Kidney (tissue), 14 donors: ENCODE results near the gene ZBTB18. TPM values are rescaled to one million over a fixed set of nuclear protein-coding genes. Genes with fewer than 3 reads are reported as not detected.

Experiments used
- DNase-seq, 5 donors: peaks; one replicate each; pipeline ENCODE4 v3.0.0-alpha.2; 2013 to 2020
- FAIRE-seq: peaks from 2 replicates; lab custom pipeline; 2012; peaks lifted over from hg19 to GRCh38; lab: Jason Lieb, UNC
- H3K27ac ChIP-seq, 2 donors: one replicate each; pipeline ENCODE4 v1.7.0; 2013; ENCODE audit warnings: low read depth in 2 of 2, low read length in 2 of 2, inconsistent platforms in 1 of 2
- H3K27me3 ChIP-seq: one replicate; pipeline ENCODE4 v1.7.1; 2013; ENCODE audit warnings: low read length, inconsistent platforms; ENCODE audit not compliant: control insufficient read depth, insufficient read depth
- H3K36me3 ChIP-seq, 3 donors: one replicate each; pipeline versions ENCODE4 v1.7.0 to v1.7.1; 2013; ENCODE audit warnings: low read length in 3 of 3, control low read depth in 1 of 3, inconsistent platforms in 1 of 3; ENCODE audit not compliant: insufficient read depth in 3 of 3, control insufficient read depth in 2 of 3
- H3K4me1 ChIP-seq, 3 donors: one replicate each; pipeline versions ENCODE4 v1.7.0 to v1.7.1; 2013; ENCODE audit warnings: low read length in 3 of 3, inconsistent platforms in 1 of 3, low read depth in 1 of 3; ENCODE audit not compliant: control insufficient read depth in 2 of 3, insufficient read depth in 2 of 3
- H3K4me3 ChIP-seq, 3 donors: one replicate each; pipeline versions ENCODE4 v1.7.0 to v1.8.1; 2013; ENCODE audit warnings: low read length in 3 of 3, control low read depth in 1 of 3, inconsistent platforms in 1 of 3
- H3K9ac ChIP-seq, 3 donors: one replicate each; pipeline versions ENCODE4 v1.7.0 to v1.7.1; 2013; ENCODE audit warnings: low read length in 3 of 3, control low read depth in 1 of 3, inconsistent platforms in 1 of 3
- H3K9me3 ChIP-seq, 3 donors: one replicate each; pipeline versions ENCODE4 v1.7.0 to v1.7.1; 2013; ENCODE audit warnings: low read length in 3 of 3, control low read depth in 1 of 3, inconsistent platforms in 1 of 3; ENCODE audit not compliant: control insufficient read depth in 2 of 3, insufficient read depth in 1 of 3
- intact Hi-C: fragments of 100-400 bp; cut with DNase I; formaldehyde crosslinking; loops from one replicate; pipeline ENCODE4 v1.11.1; 2022
- polyA plus RNA-seq: library from polyadenylated mRNA; stranded (reverse); fragments of 350-450 nt; fragmentation: Illumina TruSeq; extraction: RNeasy Lipid Tissue Mini Kit (QIAGEN cat#74804); gene quantifications from one replicate; pipeline ENCODE4 v1.2.3, GENCODE V29; 2014; ENCODE audit warnings: low read depth, low replicate concordance; ENCODE audit not compliant: insufficient read depth
- total RNA-seq: library from RNA; stranded (reverse); fragmentation: NEBNext Ultra II Directional; extraction: Animal tissue kit (Norgen Biotek cat#: 25700); gene quantifications from one replicate; pipeline ENCODE4 v1.2.1, GENCODE V29; 2021
- TF ChIP-seq, protein P1 (sequence below): IDR thresholded peaks from 3 replicates; pipeline ENCODE4 v1.5.1; 2012; ENCODE audit warnings: mild to moderate bottlenecking, moderate library complexity, borderline replicate concordance; ENCODE audit not compliant: insufficient read depth; ENCODE audit errors: extremely low read depth
- donor health status: control.
- donor health status: control.
- donor health status: control.
- donor health status: control.
- donor health status: control.
- donor health status: DM: yes; HTN: yes; CAD: no.
- donor health status: Normal renal cell carcinoma (clear cell type).

The ZBTB18 gene
- total and polyA plus RNA-seq, 2 donors from 2014 or later = 9.0 to 19.8 TPM

DNA sequence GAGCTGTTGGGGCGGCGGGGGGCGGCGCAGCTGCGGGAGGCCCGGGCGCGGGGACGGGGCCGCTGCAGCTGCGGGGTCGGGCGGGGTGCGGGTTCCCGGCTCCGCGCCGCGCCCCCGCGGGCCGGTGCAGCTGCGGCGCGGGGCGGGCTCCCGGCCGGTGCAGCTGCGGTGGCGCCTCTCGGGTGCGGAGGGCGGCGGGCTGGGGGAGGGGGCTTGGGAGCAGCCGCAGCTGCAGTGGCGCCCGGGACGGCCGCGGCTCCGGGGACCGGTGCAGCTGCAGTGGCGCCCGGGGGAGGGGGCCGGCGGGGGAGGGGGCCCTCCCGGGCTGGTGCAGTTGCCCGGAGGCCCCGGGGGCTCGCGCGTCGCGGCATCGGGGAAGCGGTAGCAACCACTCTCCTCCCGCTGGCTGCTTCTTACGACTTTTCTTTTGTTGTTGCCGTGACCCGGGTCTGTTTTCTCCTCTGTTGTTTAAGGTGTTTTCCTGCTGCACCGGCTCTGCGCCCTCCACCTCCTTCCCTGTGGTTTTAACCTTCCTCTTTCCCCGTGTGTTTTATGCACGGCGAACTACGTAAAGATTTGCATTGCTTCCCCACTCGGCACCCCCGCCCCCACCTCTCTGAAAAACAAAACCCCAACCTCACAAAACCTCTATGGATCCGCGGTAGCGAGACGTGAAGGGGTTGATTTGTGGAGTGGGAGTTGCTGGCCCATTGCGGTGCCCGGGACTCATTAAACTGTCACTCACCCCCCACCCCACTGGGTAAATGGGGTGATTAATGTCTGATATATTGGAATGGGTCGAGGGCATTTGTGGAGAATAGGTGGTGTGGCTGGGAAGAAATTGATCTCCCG lies 1.7 kb upstream of the ZBTB18 start:
- Histone ChIP-seq H3K27me3 (no peaks in the 10 kb centered on the region), H3K9me3 (no peaks in the 10 kb centered on the region), H3K27ac (peak overlapping the region; percentile 68 to 78), H3K9ac (peak overlapping the region; percentile 37 to 76 (median 66)), H3K4me3 (peak overlapping the region; percentile 58 to 86 (median 84)), H3K4me1 (peaks cover 0 to 11% (median 3%) of the 10 kb centered on the region in 3 donors), H3K36me3 (peaks cover 0 to 8% (median 6%) of the 10 kb centered on the region in 3 donors)
- intact Hi-C loops = no loop called here
- DNase-seq (peak; percentile 76 to 83 (median 79)), FAIRE-seq (no peak)
- TF ChIP-seq, protein P1, sequence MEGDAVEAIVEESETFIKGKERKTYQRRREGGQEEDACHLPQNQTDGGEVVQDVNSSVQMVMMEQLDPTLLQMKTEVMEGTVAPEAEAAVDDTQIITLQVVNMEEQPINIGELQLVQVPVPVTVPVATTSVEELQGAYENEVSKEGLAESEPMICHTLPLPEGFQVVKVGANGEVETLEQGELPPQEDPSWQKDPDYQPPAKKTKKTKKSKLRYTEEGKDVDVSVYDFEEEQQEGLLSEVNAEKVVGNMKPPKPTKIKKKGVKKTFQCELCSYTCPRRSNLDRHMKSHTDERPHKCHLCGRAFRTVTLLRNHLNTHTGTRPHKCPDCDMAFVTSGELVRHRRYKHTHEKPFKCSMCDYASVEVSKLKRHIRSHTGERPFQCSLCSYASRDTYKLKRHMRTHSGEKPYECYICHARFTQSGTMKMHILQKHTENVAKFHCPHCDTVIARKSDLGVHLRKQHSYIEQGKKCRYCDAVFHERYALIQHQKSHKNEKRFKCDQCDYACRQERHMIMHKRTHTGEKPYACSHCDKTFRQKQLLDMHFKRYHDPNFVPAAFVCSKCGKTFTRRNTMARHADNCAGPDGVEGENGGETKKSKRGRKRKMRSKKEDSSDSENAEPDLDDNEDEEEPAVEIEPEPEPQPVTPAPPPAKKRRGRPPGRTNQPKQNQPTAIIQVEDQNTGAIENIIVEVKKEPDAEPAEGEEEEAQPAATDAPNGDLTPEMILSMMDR = no peak

DNA sequence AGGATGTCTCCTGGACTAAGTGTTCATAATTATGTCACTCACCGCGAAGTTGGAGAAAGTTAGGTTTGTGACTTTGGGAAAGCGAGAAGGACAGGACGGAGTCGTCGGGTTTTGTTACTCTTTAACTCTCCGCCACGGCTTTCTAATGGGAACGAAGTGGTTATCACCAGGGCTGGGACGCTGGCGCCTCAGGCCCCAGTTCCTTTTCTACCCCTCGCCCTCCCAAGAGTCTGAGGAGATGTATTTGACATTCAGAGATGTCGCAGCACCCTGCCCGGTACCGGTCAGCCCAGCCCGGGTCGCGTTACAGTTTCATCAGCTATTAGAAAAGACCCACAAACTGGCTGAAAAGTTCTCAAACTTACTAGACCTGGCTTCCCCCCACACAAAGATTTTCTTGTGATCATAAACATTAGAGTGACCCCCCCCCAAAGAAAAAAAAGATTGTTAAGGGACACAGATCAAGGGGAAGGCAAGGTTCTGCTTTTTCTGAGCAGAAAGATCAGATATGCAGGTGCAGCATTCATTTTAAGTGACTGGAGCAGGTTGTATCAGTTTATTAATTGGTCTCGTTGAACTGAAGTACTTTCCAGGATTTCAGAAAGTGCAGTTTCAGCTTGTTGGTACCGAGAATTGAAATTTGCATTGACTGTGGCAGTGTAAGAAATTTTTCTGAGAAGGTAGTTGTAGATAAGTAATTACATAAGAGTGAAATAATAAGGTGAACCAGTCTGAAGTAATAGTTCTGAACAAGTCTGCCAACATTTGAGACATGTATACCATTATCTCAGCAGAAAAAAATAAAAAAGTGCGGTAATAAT lies 859 bp upstream of the ZBTB18 start:
- Histone ChIP-seq H3K9me3 (no peaks in the 10 kb centered on the region), H3K9ac (peak overlapping the region; percentile 64 to 76 (median 66)), H3K4me1 (peaks cover 0 to 11% (median 3%) of the 10 kb centered on the region in 3 donors), H3K4me3 (peak overlapping the region; percentile 58 to 86 (median 84)), H3K27me3 (no peaks in the 10 kb centered on the region), H3K27ac (peak overlapping the region; percentile 68 to 78), H3K36me3 (peaks cover 0 to 16% (median 6%) of the 10 kb centered on the region in 3 donors)
- no peak for FAIRE-seq
- DNase-seq = peak in 3 of 5 donors; percentile 25 to 64 (median 35)
- intact Hi-C loops = no loop called here
- TF ChIP-seq, protein P1 = no peak

DNA sequence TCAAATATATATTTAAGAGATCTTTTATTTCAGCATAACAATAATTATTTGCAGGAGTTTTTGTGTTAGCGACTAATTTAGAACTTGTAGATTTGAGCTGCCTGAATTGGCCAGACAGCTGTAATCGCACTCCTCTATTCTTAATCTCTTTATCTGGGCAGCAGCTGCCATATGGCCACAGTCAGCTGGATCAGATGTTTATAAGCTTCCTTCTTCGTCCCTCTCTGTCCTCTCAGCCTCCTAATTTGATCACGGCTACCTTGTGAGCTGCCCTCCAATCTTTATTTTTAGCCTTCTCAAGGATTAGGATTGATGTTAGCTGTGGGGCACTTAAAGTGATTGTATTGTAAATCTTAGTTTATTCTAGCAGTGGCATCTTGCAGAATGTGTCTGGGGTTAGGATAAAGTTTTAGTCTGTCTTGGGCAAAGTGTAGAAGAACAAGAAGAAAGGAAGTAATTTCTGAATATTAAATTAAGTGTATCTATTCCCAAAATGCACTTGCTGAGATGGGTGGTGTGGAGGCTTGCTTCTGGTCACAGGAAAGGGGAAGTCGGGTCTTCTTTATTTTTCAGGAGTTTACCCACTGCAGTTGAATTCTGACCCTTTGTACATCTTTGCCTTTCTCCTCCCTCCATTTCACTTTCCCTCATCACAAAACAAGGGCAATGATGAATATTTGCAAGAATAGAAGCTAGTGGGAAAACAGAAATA lies 1.1 kb downstream of the ZBTB18 start:
- Histone ChIP-seq H3K9me3 (no peaks in the 10 kb centered on the region), H3K9ac (no peak overlapping the region), H3K36me3 (peaks cover 0 to 16% (median 8%) of the 10 kb centered on the region in 3 donors), H3K27me3 (no peaks in the 10 kb centered on the region), H3K4me1 (peaks cover 0 to 3% (median 0%) of the 10 kb centered on the region in 3 donors), H3K4me3 (no peak overlapping the region), H3K27ac (no peak overlapping the region)
- DNase-seq (peak in 1 of 5 donors; percentile 33), FAIRE-seq (no peak)
- TF ChIP-seq, protein P1 = no peak
- intact Hi-C loops = no loop called here
